Stomach (tissue), 4 donors: ENCODE measurements around the gene MAP7.

Source experiments
- CTCF ChIP-seq, 7 experiments: fragments of 450-650 bp in 4 of 7; fragments of 200-600 bp in 3 of 7; sonication (generic) in 3 of 7; IDR thresholded peaks; one replicate each; pipeline ENCODE4 v1.5.1; 2016 to 2019; ENCODE audit warnings: antibody characterized with exemption in 7 of 7, control low read depth in 2 of 7, mild to moderate bottlenecking in 1 of 7
- POLR2A ChIP-seq, 4 donors: fragments of 450-650 bp; IDR thresholded peaks; one replicate each; pipeline ENCODE4 v1.6.1; 2016; ENCODE audit warnings: antibody characterized with exemption in 4 of 4, control low read depth in 2 of 4, mild to moderate bottlenecking in 1 of 4, moderate library complexity in 1 of 4

- TF ChIP-seq CTCF (IDR thresholded peaks at IDR 0.05) = no peak
- no peak for TF ChIP-seq POLR2A (IDR thresholded peaks at IDR 0.05)
Measured at GRCh38 chr6:136510782-136511181, 39.4 kb downstream of the MAP7 start.
